GM12878 (cell line): ENCODE results near the gene CTNNA1. TPM values are rescaled to one million over a fixed set of nuclear protein-coding genes. Genes with fewer than 3 reads are reported as not detected.

Experiments used
- ATAC-seq: fragments of 200-7000 bp; cut with Tn5 transposase; 3 replicates; pipeline ENCODE4 v1.9.1; 2020; ENCODE audit warnings: mild to moderate bottlenecking, moderate library complexity
- BruUV-seq: library from RNA; stranded (reverse); fragments of 400-500 nt; replicated peaks from 2 replicates; lab custom pipeline; 2021; lab: Mats Ljungman, UMichigan
- CTCF ChIA-PET: fragments of 300-600 bp; sonication (Branson Sonifier 250); formaldehyde crosslinking; extraction: SDS; loops from one replicate; lab custom pipeline; 2021; ENCODE audit warnings: inconsistent platforms; lab: Yijun Ruan, JAX
- POLR2A ChIA-PET: fragments of 350-600 bp; formaldehyde crosslinking; extraction: SDS; loops from one replicate; lab custom pipeline; 2021; ENCODE audit warnings: inconsistent platforms; lab: Charles Lee
- RAD21 ChIA-PET: fragments of 300-600 bp; sonication (Branson Sonifier 250); formaldehyde crosslinking; loops from one replicate; lab custom pipeline; 2023; ENCODE audit warnings: antibody characterized with exemption; ENCODE audit not compliant: unreplicated experiment; lab: Charles Lee
- SMC1A ChIA-PET: fragments of 300-600 bp; sonication (Branson Sonifier 250); formaldehyde crosslinking; loops from one replicate; lab custom pipeline; 2023; ENCODE audit not compliant: unreplicated experiment, uncharacterized antibody; lab: Charles Lee
- DNase-seq: peaks from one replicate; pipeline ENCODE4 v3.0.0-alpha.2; 2011; ENCODE audit warnings: low read depth, low spot score
- FAIRE-seq: peaks from 3 replicates; lab custom pipeline; 2011; peaks lifted over from hg19 to GRCh38; lab: Jason Lieb, UNC
- H2AFZ ChIP-seq: 2 replicates; pipeline ENCODE4 v1.6.0; 2011; ENCODE audit warnings: low read depth, low read length, control low read depth; ENCODE audit not compliant: control insufficient read depth
- H3K27ac ChIP-seq: 2 replicates; pipeline ENCODE4 v1.5.1; 2011; ENCODE audit warnings: control low read depth; ENCODE audit not compliant: control insufficient read depth, insufficient read depth
- H3K27me3 ChIP-seq, 2 experiments: replicated peaks in 1 of 2; 2 replicates each; pipeline versions ENCODE4 v1.6.0 to v1.6.1; 2011; ENCODE audit warnings: low read length in 1 of 2; ENCODE audit not compliant: control insufficient read depth in 2 of 2, insufficient read depth in 2 of 2
- H3K36me3 ChIP-seq, 2 experiments: 2 replicates each; pipeline ENCODE4 v1.5.1; 2011; ENCODE audit warnings: low read length in 1 of 2; ENCODE audit not compliant: control insufficient read depth in 2 of 2, insufficient read depth in 2 of 2
- H3K4me1 ChIP-seq: 2 replicates; pipeline ENCODE4 v1.6.1; 2011; ENCODE audit warnings: mild to moderate bottlenecking, low read length, moderate library complexity, mixed read lengths; ENCODE audit not compliant: control insufficient read depth, insufficient read depth
- H3K4me2 ChIP-seq: 2 replicates; pipeline ENCODE4 v1.6.0; 2011; ENCODE audit warnings: control low read depth; ENCODE audit not compliant: control insufficient read depth, insufficient read depth
- H3K4me3 ChIP-seq: fragments of 200-600 bp; sonication (generic); 2 replicates; pipeline ENCODE4 v1.5.1; 2016
- H3K79me2 ChIP-seq: 2 replicates; pipeline ENCODE4 v1.6.0; 2011; ENCODE audit warnings: low read length; ENCODE audit not compliant: control insufficient read depth, insufficient read depth
- H3K9ac ChIP-seq: 2 replicates; pipeline ENCODE4 v1.8.0; 2011; ENCODE audit warnings: low read length, control low read depth, mixed read lengths; ENCODE audit not compliant: control insufficient read depth, insufficient read depth
- H3K9me3 ChIP-seq: replicated peaks from 3 replicates; pipeline ENCODE4 v1.5.1; 2011; ENCODE audit warnings: mild to moderate bottlenecking, low read length; ENCODE audit not compliant: control insufficient read depth, insufficient read depth
- H4K20me1 ChIP-seq: 2 replicates; pipeline ENCODE4 v1.6.0; 2011; ENCODE audit not compliant: control insufficient read depth, insufficient read depth
- EZH2 ChIP-seq: IDR thresholded peaks from 2 replicates; pipeline ENCODE4 v1.6.1; 2012; ENCODE audit warnings: low read depth, mild to moderate bottlenecking, control low read depth, inconsistent platforms, low read length, borderline replicate concordance; ENCODE audit not compliant: control insufficient read depth
- MEF2A ChIP-seq: IDR thresholded peaks from 2 replicates; pipeline ENCODE4 v1.6.1; 2011; ENCODE audit warnings: low read depth, mild to moderate bottlenecking, low read length, moderate library complexity; ENCODE audit not compliant: insufficient read depth
- NR2C2 ChIP-seq: IDR thresholded peaks from 2 replicates; pipeline ENCODE4 v1.6.1; 2011; ENCODE audit warnings: borderline replicate concordance, low read depth; ENCODE audit not compliant: control insufficient read depth, insufficient read length
- NRF1 ChIP-seq: conservative IDR thresholded peaks from 2 replicates; pipeline ENCODE4 v1.6.1; 2011; ENCODE audit warnings: mild to moderate bottlenecking, low read depth, low read length, improper control_type of control experiment
- POU2F2 ChIP-seq: IDR thresholded peaks from 3 replicates; pipeline ENCODE4 v1.6.1; 2011; ENCODE audit warnings: low read depth, mild to moderate bottlenecking, low read length, borderline replicate concordance
- SMAD1 ChIP-seq: fragments of 450-650 bp; IDR thresholded peaks from 2 replicates; pipeline ENCODE4 v1.6.1; 2018; ENCODE audit warnings: mild to moderate bottlenecking, low read depth; ENCODE audit not compliant: partially characterized antibody
- SP1 ChIP-seq: IDR thresholded peaks from one replicate; pipeline ENCODE4 v1.6.1; 2011; ENCODE audit warnings: low read depth, low read length
- ZBTB33 ChIP-seq: fragments of 450-650 bp; IDR thresholded peaks from 2 replicates; pipeline ENCODE4 v1.6.1; 2017; ENCODE audit warnings: mild to moderate bottlenecking
- ZNF592 ChIP-seq: fragments of 450-650 bp; IDR thresholded peaks from 2 replicates; pipeline ENCODE4 v1.6.1; 2017; ENCODE audit warnings: mild to moderate bottlenecking, moderate library complexity
- WGBS: methylation state at CpG from one replicate; pipeline ENCODE4 v1.1.6; 2016; ENCODE audit warnings: low lambda C conversion rate; ENCODE audit not compliant: insufficient replicate concordance, insufficient coverage; ENCODE audit errors: missing lambda C conversion rate; 5-methylcytosine and 5-hydroxymethylcytosine counted together
- in situ Hi-C: fragments of 300-500 bp; cut with MboI; formaldehyde crosslinking; loops from 9 replicates; pipeline ENCODE4 v1.14.3; 2018; ENCODE audit warnings: mixed read lengths
- intact Hi-C: fragments of 100-400 bp; cut with micrococcal nuclease; formaldehyde crosslinking; loops from one replicate; pipeline ENCODE4 v1.14.2; 2022; ENCODE audit not compliant: unreplicated experiment
- polyA plus RNA-seq, 11 experiments: library from polyadenylated mRNA; depleted of rRNA in 4 of 11; unstranded in 6 of 11; stranded (reverse) in 5 of 11; fragments of >200 nt; fragmentation: Nextera tagmentation in 4 of 11; fragmentation: Illumina TruSeq in 1 of 11; extraction: Ambion mirVana in 4 of 11; extraction: Trizol in 1 of 11; gene quantifications; 1 replicate in 1 of 11; 2 replicates in 10 of 11; pipeline versions ENCODE4 v1.2.1 to v1.2.3, GENCODE V29; 2011 to 2016; ENCODE audit warnings: inconsistent platforms in 2 of 11, missing spikeins in 2 of 11, low read depth in 1 of 11
- total RNA-seq, 4 experiments: library from RNA; depleted of rRNA in 3 of 4; stranded (reverse); fragments of >200 nt in 3 of 4; fragmentation: Illumina TruSeq in 1 of 4; extraction: Trizol in 1 of 4; gene quantifications; 2 replicates each; pipeline versions ENCODE4 v1.2.1 to v1.2.3, GENCODE V29; 2013 to 2021

The CTNNA1 gene
- total and polyA plus RNA-seq, 10 of the 15 experiments (the other 5 are each of a cell fraction or from before 2014, with no cell fraction given): 32.6 to 104 (median 57.7) TPM

GRCh38 chr5:138972836-138973235, 219.6 kb downstream of the CTNNA1 start (continued):
- TF ChIP-seq ZNF592: no peak

- RAD21 ChIA-PET: interaction anchor here (1.0 kb wide), 1 partner anchor 288 kb away, joined by 3 read pairs; no protein-coding TSS in a partner anchor
- FAIRE-seq (no peak), DNase-seq (no peak), ATAC-seq (no peak)
- Histone ChIP-seq H3K4me3 (no peak overlapping the region), H3K4me1 (peaks cover 8% of the 10 kb centered on the region), H3K27ac (no peak overlapping the region), H4K20me1 (no peaks in the 10 kb centered on the region), H3K27me3 (no peaks in the 10 kb centered on the region), H3K36me3 (no peaks in the 10 kb centered on the region), H3K9me3 (no peaks in the 10 kb centered on the region), H3K9ac (no peak overlapping the region), H3K79me2 (no peaks in the 10 kb centered on the region), H3K4me2 (no peak overlapping the region), H2AFZ (no peak overlapping the region)
- no peak for TF ChIP-seq EZH2
- TF ChIP-seq SMAD1: no peak
- TF ChIP-seq MEF2A: no peak
- no peak for TF ChIP-seq SP1
- no peak for TF ChIP-seq ZBTB33
- TF ChIP-seq NRF1: no peak
- TF ChIP-seq POU2F2: no peak
- no peak for TF ChIP-seq NR2C2
- in situ Hi-C loops (no loop called here), intact Hi-C loops (no loop called here)
- BruUV-seq: no TSS peak
- POLR2A ChIA-PET: no interaction called here
- SMC1A ChIA-PET: interaction anchor here (1.6 to 1.8 kb wide), 2 partner anchors 9 to 11 kb away, joined by 4 to 6 read pairs; no protein-coding TSS in a partner anchor
- CTCF ChIA-PET: no interaction called here
- WGBS: 85% methylated on average over 8 of the region's 8 CpGs
These were observed 221.2 kb downstream of the CTNNA1 start for GRCh38 chr5:138974227-138975063.
